ENCODE measurements around the gene EHBP1. TPM values are rescaled to one million over a fixed set of nuclear protein-coding genes. Genes with fewer than 3 reads are reported as not detected.

Gene EHBP1
- total and polyA plus RNA-seq, 2 donors (not counting 3 experiments of a cell fraction or from before 2014, with no cell fraction given), result 8.4 to 34.8 TPM

GRCh38 chr2:63066265-63066664, 360.8 kb downstream of the EHBP1 start:
- ChIA-PET POLR2A (no interaction called here), CTCF (interaction anchor here (1.0 to 1.1 kb wide), 2 partner anchors 13 to 358 kb away, joined by 3 to 4 read pairs; no protein-coding TSS in a partner anchor)
- no TSS peak for BruUV-seq (replicated peaks)
- Histone ChIP-seq H4K20me1 (replicated peaks; ENCODE audit: control insufficient read depth, extremely low read depth, insufficient read depth, low read length) (no peaks in the 10 kb centered on the region), H3K27me3 (ENCODE audit: control insufficient read depth in 2 of 2, insufficient read depth in 2 of 2, low read length in 2 of 2) (peaks cover 46 to 82% of the 10 kb centered on the region in 2 experiments), H3K36me3 (ENCODE audit: control insufficient read depth in 2 of 2, extremely low read depth in 1 of 2, insufficient read depth in 2 of 2, low read length in 2 of 2) (no peaks in the 10 kb centered on the region), H3K9me3 (replicated peaks; ENCODE audit: control insufficient read depth, insufficient read depth, low read length) (no peaks in the 10 kb centered on the region), H2AFZ (ENCODE audit: low read depth, low read length) (no peak overlapping the region), H3K27ac (ENCODE audit: insufficient read depth, low read depth, low read length) (no peak overlapping the region), H3K79me2 (ENCODE audit: control insufficient read depth, insufficient read depth, low read length) (no peaks in the 10 kb centered on the region), H3K4me3 (replicated peaks in 1 of 3; ENCODE audit: insufficient read depth in 1 of 3, low read depth in 1 of 3, low read length in 3 of 3) (no peak overlapping the region), H3K4me2 (ENCODE audit: insufficient read depth, low read length) (no peak overlapping the region), H3K9me1 (replicated peaks; ENCODE audit: control insufficient read depth, extremely low read depth, insufficient read depth, low read length) (no peaks in the 10 kb centered on the region), H3K4me1 (ENCODE audit: control insufficient read depth, extremely low read depth, insufficient read depth, low read length) (no peaks in the 10 kb centered on the region), H3K9ac (replicated peaks; ENCODE audit: extremely low read depth, insufficient read depth, low read length) (no peak overlapping the region)
- FAIRE-seq (no peak), DNase-seq (ENCODE audit: low read depth, low spot score) (no peak)
- no peak for TF ChIP-seq EZH2 (IDR thresholded peaks at IDR 0.05; ENCODE audit: borderline replicate concordance, low read depth, low read length, severe bottlenecking)
- no peak for TF ChIP-seq CTCF (IDR thresholded peaks at IDR 0.05; ENCODE audit: extremely low read depth in 1 of 2, insufficient read depth in 1 of 2, low read depth in 1 of 2, low read length in 2 of 2)
- TF ChIP-seq POLR2A (IDR thresholded peaks at IDR 0.05; ENCODE audit: low read depth, low read length), result no peak
- intact Hi-C loops (cut with micrococcal nuclease) (loop anchor here (10.0 kb wide), 1 partner anchor 359 kb away; no protein-coding TSS in a partner anchor), dilution Hi-C loops (cut with MboI; ENCODE audit: extremely low pct_ligation_motif_present, low sequenced_read_pairs) (no loop called here)

- intact Hi-C loops (cut with micrococcal nuclease), result loop anchor here (10.0 kb wide), 1 partner anchor 358 kb away; no protein-coding TSS in a partner anchor
- dilution Hi-C loops (cut with MboI; ENCODE audit: extremely low pct_ligation_motif_present, low sequenced_read_pairs), result no loop called here
- H3K9me1 ChIP-seq (replicated peaks; ENCODE audit: control insufficient read depth, extremely low read depth, insufficient read depth, low read length), result no peaks in the 10 kb centered on the region
- no peaks in the 10 kb centered on the region for H3K79me2 ChIP-seq (ENCODE audit: control insufficient read depth, insufficient read depth, low read length)
- TF ChIP-seq MYC (IDR thresholded peaks at IDR 0.05; ENCODE audit: low read depth, low read length), result no peak
- no peak for TF ChIP-seq GATA2 (IDR thresholded peaks at IDR 0.05; ENCODE audit: insufficient read depth, insufficient read length, low read depth, low read length)
- no peak for TF ChIP-seq POLR2AphosphoS5 (IDR thresholded peaks at IDR 0.05; ENCODE audit: insufficient read depth, low read depth, low read length)
- TF ChIP-seq EZH2 (IDR thresholded peaks at IDR 0.05; ENCODE audit: borderline replicate concordance, low read depth, low read length, severe bottlenecking), result no peak
- TF ChIP-seq CTCF (IDR thresholded peaks at IDR 0.05; ENCODE audit: extremely low read depth in 1 of 2, insufficient read depth in 1 of 2, low read depth in 1 of 2, low read length in 2 of 2), result no peak
- TF ChIP-seq FOS (IDR thresholded peaks at IDR 0.05; ENCODE audit: borderline replicate concordance, insufficient read depth, low read length), result no peak
- TF ChIP-seq POLR2A (IDR thresholded peaks at IDR 0.05; ENCODE audit: low read depth, low read length), result no peak
- TF ChIP-seq MAX (IDR thresholded peaks at IDR 0.05; ENCODE audit: insufficient read depth, insufficient read length), result no peak
- no peak for TF ChIP-seq JUN (IDR thresholded peaks at IDR 0.05; ENCODE audit: borderline replicate concordance, insufficient read depth, insufficient read length, low read depth)
- no peaks in the 10 kb centered on the region for H4K20me1 ChIP-seq (replicated peaks; ENCODE audit: control insufficient read depth, extremely low read depth, insufficient read depth, low read length)
- peaks cover 43 to 76% of the 10 kb centered on the region in 2 experiments for H3K27me3 ChIP-seq (ENCODE audit: control insufficient read depth in 2 of 2, insufficient read depth in 2 of 2, low read length in 2 of 2)
- H3K36me3 ChIP-seq (ENCODE audit: control insufficient read depth in 2 of 2, extremely low read depth in 1 of 2, insufficient read depth in 2 of 2, low read length in 2 of 2), result no peaks in the 10 kb centered on the region
- DNase-seq (ENCODE audit: low read depth, low spot score) (no peak), FAIRE-seq (no peak)
- H3K9me3 ChIP-seq (replicated peaks; ENCODE audit: control insufficient read depth, insufficient read depth, low read length), result no peaks in the 10 kb centered on the region
- no peak overlapping the region for H2AFZ ChIP-seq (ENCODE audit: low read depth, low read length)
- ChIA-PET POLR2A (no interaction called here), CTCF (interaction anchor here (1.0 to 1.1 kb wide), 2 partner anchors 13 to 357 kb away, joined by 3 to 4 read pairs; no protein-coding TSS in a partner anchor)
- no TSS peak for BruUV-seq (replicated peaks)
- H3K9ac ChIP-seq (replicated peaks; ENCODE audit: extremely low read depth, insufficient read depth, low read length), result no peak overlapping the region
- no peak overlapping the region for H3K4me2 ChIP-seq (ENCODE audit: insufficient read depth, low read length)
- H3K27ac ChIP-seq (ENCODE audit: insufficient read depth, low read depth, low read length), result no peak overlapping the region
- H3K4me3 ChIP-seq (replicated peaks in 1 of 3; ENCODE audit: insufficient read depth in 1 of 3, low read depth in 1 of 3, low read length in 3 of 3), result no peak overlapping the region
- no peaks in the 10 kb centered on the region for H3K4me1 ChIP-seq (ENCODE audit: control insufficient read depth, extremely low read depth, insufficient read depth, low read length)
These were observed 361.3 kb downstream of the EHBP1 start for GRCh38 chr2:63066838-63067237.
